KMS-11 (cell line): Measurements from ENCODE around the gene BACE1.

Source experiments
- H2AFZ ChIP-seq: fragments of 200-600 bp; sonication (generic); 2 replicates; pipeline ENCODE4 v1.6.1; 2016; ENCODE audit warnings: antibody characterized with exemption, mixed run types, low read depth
- H3K27ac ChIP-seq: fragments of 200-600 bp; sonication (generic); 2 replicates; pipeline ENCODE4 v1.6.1; 2016; ENCODE audit warnings: mild to moderate bottlenecking, mixed run types
- H3K27me3 ChIP-seq: fragments of 200-600 bp; sonication (generic); 2 replicates; pipeline ENCODE4 v1.6.1; 2017; ENCODE audit warnings: mild to moderate bottlenecking, low read depth, mixed run types, moderate library complexity; ENCODE audit not compliant: insufficient read depth
- H3K36me3 ChIP-seq: fragments of 200-600 bp; sonication (generic); 2 replicates; pipeline ENCODE4 v1.6.1; 2017; ENCODE audit warnings: mild to moderate bottlenecking, mixed run types; ENCODE audit not compliant: insufficient read depth
- H3K4me1 ChIP-seq: fragments of 200-600 bp; sonication (generic); 2 replicates; pipeline ENCODE4 v1.6.1; 2016; ENCODE audit warnings: mild to moderate bottlenecking, low read depth, mixed run types; ENCODE audit not compliant: poor library complexity, severe bottlenecking
- H3K4me2 ChIP-seq: fragments of 200-600 bp; sonication (generic); 2 replicates; pipeline ENCODE4 v1.7.0; 2016; ENCODE audit warnings: mild to moderate bottlenecking, mixed run types
- H3K4me3 ChIP-seq: fragments of 200-600 bp; sonication (generic); IDR thresholded peaks from 2 replicates; pipeline ENCODE4 v1.6.1; 2017; ENCODE audit warnings: low read depth, low read length, mixed read lengths; ENCODE audit not compliant: insufficient read depth
- H3K79me2 ChIP-seq: fragments of 200-600 bp; sonication (generic); 2 replicates; pipeline ENCODE4 v1.6.1; 2016; ENCODE audit warnings: low read depth, mixed run types; ENCODE audit not compliant: insufficient read depth
- H3K9ac ChIP-seq: fragments of 200-600 bp; sonication (generic); 2 replicates; pipeline ENCODE4 v1.6.1; 2016; ENCODE audit warnings: mild to moderate bottlenecking, mixed run types
- H4K20me1 ChIP-seq: fragments of 200-600 bp; sonication (generic); 2 replicates; pipeline ENCODE4 v1.6.1; 2016; ENCODE audit warnings: mild to moderate bottlenecking, mixed run types; ENCODE audit not compliant: insufficient read depth
- TF ChIP-seq, protein P1 (sequence below): fragments of 200-600 bp; sonication (generic); conservative IDR thresholded peaks from 2 replicates; pipeline ENCODE4 v1.6.1; 2017; ENCODE audit warnings: low read depth, mild to moderate bottlenecking, antibody characterized with exemption, low read length, moderate library complexity, mixed read lengths

BACE1 gene

DNA sequence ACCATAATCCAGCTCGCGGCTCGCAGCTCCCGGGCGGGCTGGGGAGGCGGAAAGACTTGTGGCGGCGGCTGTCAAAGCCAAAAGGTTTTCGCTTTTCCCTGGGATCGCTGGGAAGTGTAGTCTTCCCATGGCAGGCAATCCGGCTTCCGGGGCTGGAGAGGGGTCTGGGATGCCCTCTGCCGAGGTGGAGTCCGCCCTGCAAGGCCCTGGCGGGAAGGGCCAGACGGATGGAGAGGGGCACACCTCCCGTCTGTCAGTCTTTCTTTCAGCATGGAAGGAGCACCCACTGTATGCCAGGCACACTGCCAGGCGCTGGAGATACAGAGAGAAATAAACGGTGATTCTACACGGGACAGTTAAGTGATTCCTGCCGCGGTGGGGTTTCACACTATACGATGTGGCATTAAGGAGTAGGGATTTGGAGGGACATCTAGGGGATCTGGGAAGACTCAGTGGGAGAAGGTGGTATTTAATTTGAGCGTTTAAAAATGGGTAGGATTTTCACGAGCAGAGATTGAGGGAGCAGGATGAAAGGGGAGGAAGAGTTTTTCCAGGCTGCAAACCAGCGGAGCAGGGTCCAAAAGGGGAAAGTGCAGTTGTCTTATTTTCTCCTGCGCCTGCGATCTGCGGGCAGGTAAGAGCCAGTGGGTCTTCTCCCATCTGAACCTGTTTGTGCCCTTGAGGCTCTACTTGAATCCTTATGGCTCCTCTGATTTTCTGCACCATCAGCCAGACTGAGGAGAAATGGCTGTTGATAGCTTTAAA lies at the start of gene BACE1:
Gene BACE1 (minus strand): TSS at position 60 of the 765 bp plus-strand sequence. CDS start 461 bp downstream, outside the sequence.
- Histone ChIP-seq H2AFZ (no peak within 1 kb of the TSS), H4K20me1 (no peaks in the 10 kb centered on the region), H3K36me3 (no peaks in the 10 kb centered on the region), H3K27ac (no peak within 1 kb of the TSS), H3K4me2 (no peak within 1 kb of the TSS), H3K4me3 (no peak within 1 kb of the TSS), H3K9ac (no peak within 1 kb of the TSS), H3K27me3 (no peaks in the 10 kb centered on the region), H3K4me1 (no peaks in the 10 kb centered on the region), H3K79me2 (no peaks in the 10 kb centered on the region)
- TF ChIP-seq, protein P1, sequence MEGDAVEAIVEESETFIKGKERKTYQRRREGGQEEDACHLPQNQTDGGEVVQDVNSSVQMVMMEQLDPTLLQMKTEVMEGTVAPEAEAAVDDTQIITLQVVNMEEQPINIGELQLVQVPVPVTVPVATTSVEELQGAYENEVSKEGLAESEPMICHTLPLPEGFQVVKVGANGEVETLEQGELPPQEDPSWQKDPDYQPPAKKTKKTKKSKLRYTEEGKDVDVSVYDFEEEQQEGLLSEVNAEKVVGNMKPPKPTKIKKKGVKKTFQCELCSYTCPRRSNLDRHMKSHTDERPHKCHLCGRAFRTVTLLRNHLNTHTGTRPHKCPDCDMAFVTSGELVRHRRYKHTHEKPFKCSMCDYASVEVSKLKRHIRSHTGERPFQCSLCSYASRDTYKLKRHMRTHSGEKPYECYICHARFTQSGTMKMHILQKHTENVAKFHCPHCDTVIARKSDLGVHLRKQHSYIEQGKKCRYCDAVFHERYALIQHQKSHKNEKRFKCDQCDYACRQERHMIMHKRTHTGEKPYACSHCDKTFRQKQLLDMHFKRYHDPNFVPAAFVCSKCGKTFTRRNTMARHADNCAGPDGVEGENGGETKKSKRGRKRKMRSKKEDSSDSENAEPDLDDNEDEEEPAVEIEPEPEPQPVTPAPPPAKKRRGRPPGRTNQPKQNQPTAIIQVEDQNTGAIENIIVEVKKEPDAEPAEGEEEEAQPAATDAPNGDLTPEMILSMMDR = no peak

- no peaks in the 10 kb centered on the region for H3K36me3 ChIP-seq
- no peak overlapping the region for H2AFZ ChIP-seq
- TF ChIP-seq, protein P1 = no peak
- H3K79me2 ChIP-seq = no peaks in the 10 kb centered on the region
- H3K27ac ChIP-seq = no peak overlapping the region
- H3K27me3 ChIP-seq = no peaks in the 10 kb centered on the region
- H3K4me3 ChIP-seq = no peak overlapping the region
- H3K9ac ChIP-seq = no peak overlapping the region
- H3K4me2 ChIP-seq = no peak overlapping the region
- no peaks in the 10 kb centered on the region for H3K4me1 ChIP-seq
- H4K20me1 ChIP-seq = no peaks in the 10 kb centered on the region
Observed at GRCh38 chr11:117361432-117361831, 45.4 kb upstream of the BACE1 start.

GRCh38 chr11:117356126-117356890 lies 40.3 kb upstream of the BACE1 start:
- Histone ChIP-seq H3K4me1 (no peaks in the 10 kb centered on the region), H3K36me3 (no peaks in the 10 kb centered on the region), H3K27ac (no peak overlapping the region), H3K9ac (no peak overlapping the region), H3K27me3 (no peaks in the 10 kb centered on the region), H3K4me3 (no peak overlapping the region), H3K4me2 (no peak overlapping the region), H4K20me1 (no peaks in the 10 kb centered on the region), H2AFZ (no peak overlapping the region), H3K79me2 (no peaks in the 10 kb centered on the region)
- TF ChIP-seq, protein P1 = no peak

DNA sequence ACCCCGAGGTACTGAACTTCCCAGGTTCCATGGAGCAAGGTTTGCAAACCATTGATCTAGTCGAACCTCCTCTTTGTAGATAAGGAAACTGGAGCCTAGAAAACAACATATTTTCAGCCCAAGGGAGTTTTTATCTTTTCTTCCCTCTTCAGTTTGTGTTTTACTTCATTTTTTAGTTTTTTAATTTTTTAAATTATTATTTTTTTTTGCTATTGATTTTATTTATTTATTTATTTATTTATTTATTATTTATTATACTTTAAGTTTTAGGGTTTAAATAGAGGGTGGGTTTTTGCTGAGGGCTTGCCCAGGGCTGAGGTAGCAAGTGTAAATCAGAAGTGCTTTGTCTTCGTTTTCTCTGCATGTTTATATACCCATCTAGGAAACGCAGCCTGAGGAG lies 38.5 kb upstream of the BACE1 start:
- no peak overlapping the region for H3K9ac ChIP-seq
- no peak overlapping the region for H2AFZ ChIP-seq
- no peaks in the 10 kb centered on the region for H3K79me2 ChIP-seq
- no peaks in the 10 kb centered on the region for H4K20me1 ChIP-seq
- no peaks in the 10 kb centered on the region for H3K36me3 ChIP-seq
- no peak overlapping the region for H3K4me3 ChIP-seq
- TF ChIP-seq, protein P1 = no peak
- H3K27me3 ChIP-seq = no peaks in the 10 kb centered on the region
- no peaks in the 10 kb centered on the region for H3K4me1 ChIP-seq
- no peak overlapping the region for H3K4me2 ChIP-seq
- no peak overlapping the region for H3K27ac ChIP-seq
